Measurements from ENCODE around the gene OASL.
"Not testable (repeated sequence)": the region's sequence is repeated elsewhere in the genome, so short reads cannot be mapped to it uniquely, and the experiment has no call there.

OASL gene, protein sequence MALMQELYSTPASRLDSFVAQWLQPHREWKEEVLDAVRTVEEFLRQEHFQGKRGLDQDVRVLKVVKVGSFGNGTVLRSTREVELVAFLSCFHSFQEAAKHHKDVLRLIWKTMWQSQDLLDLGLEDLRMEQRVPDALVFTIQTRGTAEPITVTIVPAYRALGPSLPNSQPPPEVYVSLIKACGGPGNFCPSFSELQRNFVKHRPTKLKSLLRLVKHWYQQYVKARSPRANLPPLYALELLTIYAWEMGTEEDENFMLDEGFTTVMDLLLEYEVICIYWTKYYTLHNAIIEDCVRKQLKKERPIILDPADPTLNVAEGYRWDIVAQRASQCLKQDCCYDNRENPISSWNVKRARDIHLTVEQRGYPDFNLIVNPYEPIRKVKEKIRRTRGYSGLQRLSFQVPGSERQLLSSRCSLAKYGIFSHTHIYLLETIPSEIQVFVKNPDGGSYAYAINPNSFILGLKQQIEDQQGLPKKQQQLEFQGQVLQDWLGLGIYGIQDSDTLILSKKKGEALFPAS

DNA sequence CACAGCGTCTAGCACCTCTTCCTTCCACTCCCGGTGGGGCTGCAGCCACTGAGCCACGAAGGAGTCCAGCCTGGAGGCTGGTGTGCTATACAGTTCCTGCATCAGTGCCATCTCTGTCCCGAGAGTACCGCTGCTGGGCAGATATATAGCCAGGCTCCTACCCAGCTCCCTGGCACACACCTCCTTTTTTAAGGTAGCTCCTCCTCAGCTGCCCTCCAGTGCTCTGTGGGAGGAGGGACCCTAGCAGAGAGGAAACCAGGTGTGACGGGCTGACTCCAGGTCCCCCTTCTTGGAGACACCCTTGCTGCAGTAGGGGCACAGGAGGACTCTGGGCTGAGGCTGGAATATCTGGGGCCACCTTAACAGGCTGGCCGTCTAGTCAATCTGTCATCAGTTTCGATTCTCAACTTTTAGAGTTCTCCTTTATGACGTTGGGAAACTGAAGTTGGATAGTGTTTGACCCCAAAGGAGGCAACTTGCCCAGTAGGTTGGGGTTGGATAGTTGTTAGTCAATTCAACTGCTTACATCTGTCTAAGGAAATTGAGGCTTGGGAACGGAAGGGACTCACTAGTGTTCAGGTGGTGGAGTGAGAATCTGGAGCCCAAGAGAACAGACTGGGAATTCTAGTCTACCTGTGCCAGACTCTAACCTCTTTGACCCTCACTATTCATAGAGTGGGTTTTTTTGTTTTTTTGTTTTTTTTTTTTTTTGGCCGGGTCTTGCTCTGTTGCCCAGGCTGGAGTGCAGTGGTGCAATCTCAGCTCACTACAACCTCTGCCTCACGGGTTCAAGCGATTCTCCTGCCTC, at the start of gene OASL:
TSS of gene OASL (minus strand) at position 386 of the 808 bp plus-strand sequence. CDS start at position 111, 275 bp downstream.
- in situ Hi-C loops (cut with HindIII; ENCODE audit: low sequenced_read_pairs), result no loop called here

DNA sequence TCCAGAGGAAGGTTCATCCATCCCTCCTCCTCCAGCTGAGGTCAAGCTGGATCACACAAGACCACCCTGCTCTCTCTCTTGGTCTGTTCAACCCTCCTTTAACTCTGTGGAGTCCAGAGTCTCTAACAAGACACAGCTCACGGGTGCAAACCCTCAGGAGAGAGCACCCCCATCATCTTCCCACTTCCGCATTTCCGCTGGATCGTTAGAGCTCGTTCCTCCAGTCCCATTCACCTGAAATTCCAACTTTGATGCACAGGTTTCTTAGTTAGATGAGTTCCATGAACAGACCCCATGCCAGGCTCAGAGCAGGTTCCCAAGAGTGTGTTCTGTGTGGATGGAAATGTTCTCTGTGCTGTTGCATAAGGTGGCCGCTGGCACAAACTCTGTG, 49.1 kb upstream of the OASL start:
- in situ Hi-C loops (cut with HindIII; ENCODE audit: low sequenced_read_pairs), result no loop called here

DNA sequence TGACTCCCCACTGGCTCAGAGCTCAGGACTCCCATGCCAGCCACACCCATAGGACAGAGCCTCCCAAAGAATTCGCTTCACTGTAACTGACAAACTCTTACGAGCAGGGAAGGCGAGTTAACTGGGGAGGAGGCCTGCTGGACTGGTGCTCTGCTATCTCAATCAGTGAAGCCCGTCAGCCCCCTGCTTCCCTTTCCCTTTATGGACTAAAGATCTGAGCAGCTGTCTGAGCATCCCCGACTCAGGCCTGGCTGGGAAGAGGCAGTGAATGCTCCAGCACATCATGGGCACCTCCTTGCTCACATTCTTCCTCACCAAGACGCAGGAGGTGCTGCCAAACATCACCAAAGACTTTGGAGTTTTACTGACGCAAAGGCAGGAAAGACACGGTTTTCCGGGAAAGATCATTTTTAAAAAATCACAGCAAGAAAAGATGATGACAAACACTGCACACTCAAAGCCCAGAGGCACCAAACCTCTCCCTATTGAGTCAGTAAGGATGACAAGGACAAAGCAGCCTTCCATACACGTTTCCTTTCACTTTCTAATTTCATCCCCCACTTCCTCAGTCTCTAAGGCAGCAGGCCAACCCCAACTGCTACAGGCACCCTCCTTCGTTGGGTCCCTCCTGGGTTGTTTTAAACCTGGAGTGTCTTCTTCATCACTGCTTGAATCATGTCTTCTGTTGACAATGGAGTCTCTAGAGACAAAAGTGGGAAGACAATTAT, 48.6 kb upstream of the OASL start:
- in situ Hi-C loops (cut with HindIII; ENCODE audit: low sequenced_read_pairs), result no loop called here

DNA sequence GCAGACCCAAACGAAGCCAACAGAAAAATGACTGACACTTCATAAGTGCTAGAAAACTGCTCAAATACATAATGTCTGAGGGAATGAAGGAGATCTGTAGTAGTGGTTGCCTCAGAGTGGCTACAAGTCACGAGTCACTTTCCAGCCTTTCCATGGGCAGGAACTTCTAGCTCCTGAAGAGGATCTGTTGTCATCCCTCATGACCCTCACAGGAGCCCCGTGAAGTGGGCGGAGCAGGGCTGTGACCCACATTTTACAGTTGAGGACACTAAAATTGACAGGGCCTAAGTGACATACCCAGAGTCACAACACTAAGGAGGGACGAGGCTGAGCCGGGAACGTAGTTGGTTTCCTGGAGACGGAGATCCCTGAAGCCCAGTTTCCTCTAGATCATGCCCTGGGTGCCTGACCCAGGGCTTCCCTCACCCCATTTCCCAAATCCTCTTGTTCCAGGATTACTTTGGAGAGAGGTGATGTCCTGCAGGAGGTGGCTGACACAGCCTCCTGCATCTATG, 47.8 kb upstream of the OASL start:
- in situ Hi-C loops (cut with HindIII; ENCODE audit: low sequenced_read_pairs), result no loop called here

DNA sequence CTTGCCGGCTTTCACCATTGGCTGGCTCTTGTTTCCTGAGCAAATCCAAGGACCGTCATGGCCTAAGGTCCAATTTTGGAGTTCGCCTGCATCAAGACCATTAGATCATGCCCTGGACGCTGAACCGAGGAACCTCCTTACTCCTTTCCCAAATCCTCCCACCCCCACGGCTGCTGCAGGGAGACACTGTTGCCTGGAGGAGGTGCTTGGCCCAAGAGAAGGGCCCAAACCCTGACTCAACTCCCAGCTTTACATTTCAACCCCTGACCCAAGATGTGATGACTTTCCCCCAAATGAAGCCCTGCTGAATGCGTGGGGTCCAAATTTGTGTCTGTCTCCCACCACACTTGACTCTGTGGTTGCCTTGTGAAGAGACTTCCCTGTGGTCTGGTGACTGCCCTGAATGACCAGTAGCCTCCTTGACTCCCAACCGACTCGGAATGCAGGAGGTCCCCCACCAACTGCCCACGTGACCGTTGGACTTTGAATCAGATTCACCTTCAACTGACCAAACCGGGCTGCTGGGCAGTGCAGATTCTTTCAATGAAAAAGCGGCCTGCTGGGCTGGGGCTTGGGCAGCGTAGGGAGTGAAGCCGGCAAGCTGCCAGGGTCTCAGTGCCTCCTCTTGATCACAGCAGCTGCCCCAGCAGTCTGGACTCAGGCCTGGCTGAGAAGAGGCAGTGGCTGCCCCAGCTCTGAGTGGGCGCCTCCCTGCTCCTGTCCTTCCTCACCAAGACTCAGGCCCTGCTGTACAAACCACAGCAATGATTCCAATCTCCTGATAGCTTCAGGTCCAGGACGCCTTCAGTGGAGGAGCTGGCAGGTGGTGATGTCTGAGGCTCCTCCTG, 46.7 kb upstream of the OASL start:
- in situ Hi-C loops (cut with HindIII; ENCODE audit: low sequenced_read_pairs), result no loop called here

DNA sequence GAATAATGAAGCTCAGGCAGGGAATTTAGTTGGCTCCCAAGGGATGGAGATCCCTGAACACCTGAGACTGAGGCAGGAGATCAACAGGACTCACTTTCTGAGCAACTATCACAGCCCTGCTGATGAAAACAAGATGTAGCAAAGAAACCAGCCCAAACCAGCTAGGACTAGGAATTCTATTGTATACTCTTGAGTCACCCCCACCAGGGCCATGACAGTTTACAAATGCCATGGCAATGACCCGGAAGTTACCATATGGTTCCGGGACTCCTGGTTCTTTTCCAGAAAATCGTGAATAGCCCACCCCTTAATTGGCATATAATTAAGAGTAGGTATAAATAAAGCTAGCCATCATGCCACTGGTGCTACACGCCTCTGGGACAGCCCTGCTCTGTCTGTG, 46.0 kb upstream of the OASL start:
- in situ Hi-C loops (cut with HindIII; ENCODE audit: low sequenced_read_pairs), result no loop called here

DNA sequence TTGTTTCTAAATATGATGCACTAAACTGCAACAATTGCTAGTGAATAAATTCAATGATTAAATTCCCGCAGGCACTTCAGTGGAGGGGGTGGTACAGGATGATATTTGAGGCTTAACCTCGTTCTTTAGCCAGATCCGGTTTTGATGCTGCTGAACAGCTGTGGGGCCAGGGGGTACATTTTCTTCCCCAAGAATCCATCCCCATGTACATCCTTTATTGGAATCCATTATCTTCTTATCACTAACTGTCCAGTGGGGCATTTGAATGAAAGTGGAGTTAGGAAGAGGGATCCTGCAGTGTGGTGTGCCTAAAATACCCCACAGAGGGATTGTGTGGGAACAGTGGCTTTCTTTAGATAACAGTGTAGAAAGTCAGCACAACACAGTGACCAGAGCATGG, 45.2 kb upstream of the OASL start:
- in situ Hi-C loops (cut with HindIII; ENCODE audit: low sequenced_read_pairs), result no loop called here

DNA sequence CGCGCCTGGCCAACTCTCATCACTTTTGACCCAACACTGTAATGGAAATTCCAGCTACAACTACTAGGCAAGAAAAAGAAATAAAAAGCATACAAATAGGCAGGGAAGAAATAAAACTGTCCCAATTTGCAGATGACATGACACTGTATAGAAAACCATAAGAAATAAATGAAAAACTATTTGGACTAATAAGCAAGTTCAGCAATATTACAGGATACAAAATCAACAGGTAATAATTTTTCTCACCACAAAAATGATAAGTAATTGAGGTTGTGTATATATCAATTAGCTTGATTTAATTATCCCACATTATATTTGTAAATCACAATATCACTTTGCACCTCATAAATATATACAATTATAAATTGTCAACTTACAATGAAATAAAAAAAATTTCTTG, 41.9 kb upstream of the OASL start:
- in situ Hi-C loops (cut with HindIII; ENCODE audit: low sequenced_read_pairs), result no loop called here

DNA sequence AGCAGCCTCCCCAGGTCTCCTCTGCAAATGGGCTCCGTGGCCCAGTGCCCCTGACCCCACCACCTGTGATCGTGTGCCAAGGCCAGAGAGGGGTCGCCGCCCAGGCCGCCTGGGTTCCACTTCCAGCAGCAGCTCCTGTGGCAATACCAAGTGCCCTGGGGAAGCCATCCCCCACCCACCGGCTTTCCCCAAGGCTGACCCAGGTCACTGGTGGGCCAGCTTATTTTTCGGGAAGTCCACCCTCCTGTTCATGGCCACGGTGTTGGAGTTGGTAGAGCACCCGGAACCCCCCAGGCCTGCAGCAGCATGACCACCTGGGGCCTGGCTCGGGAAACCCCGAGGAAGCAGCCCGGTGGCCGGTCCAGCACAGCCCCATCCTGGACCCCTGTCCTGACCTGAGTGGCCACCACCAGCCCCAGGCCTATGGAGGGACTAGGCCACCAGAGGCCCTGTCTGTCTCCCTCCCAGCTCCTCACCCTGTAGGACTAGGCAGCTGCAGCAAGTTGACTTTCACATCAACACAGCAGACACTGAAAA, 40.8 kb upstream of the OASL start:
- in situ Hi-C loops (cut with HindIII; ENCODE audit: low sequenced_read_pairs), result no loop called here

DNA sequence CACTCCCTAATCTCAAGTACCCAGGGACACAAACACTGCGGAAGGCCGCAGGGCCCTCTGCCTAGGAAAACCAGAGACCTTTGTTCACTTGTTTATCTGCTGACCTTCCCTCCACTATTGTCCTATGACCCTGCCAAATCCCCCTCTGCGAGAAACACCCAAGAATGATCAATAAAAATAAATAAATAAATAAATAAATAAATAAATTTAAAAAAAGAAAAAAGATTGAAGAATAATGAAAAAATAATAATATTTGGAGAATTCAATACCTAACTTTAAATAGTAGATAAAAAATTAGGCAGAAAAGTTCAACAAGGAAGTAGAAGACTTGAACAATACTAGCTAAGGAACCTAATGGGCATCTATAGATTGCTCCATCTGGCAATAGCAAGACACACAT, 38.4 kb upstream of the OASL start:
- in situ Hi-C loops (cut with HindIII; ENCODE audit: low sequenced_read_pairs), result not testable (repeated sequence)

DNA sequence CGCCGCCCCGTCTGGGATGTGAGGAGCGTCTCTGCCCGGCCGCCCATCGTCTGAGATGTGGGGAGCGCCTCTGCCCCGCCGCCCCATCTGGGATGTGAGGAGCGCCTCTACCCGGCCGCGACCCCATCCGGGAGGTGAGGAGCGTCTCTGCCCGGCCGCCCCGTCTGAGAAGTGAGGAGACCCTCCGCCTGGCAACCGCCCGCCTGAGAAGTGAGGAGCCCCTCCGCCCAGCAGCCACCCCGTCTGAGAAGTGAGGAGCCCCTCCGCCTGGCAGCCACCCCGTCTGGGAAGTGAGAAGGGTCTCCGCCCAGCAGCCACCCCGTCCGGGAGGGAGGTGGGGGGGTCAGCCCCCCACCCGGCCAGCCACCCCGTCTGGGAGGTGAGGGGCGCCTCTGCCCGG, 36.9 kb upstream of the OASL start:
- in situ Hi-C loops (cut with HindIII; ENCODE audit: low sequenced_read_pairs), result not testable (repeated sequence)

DNA sequence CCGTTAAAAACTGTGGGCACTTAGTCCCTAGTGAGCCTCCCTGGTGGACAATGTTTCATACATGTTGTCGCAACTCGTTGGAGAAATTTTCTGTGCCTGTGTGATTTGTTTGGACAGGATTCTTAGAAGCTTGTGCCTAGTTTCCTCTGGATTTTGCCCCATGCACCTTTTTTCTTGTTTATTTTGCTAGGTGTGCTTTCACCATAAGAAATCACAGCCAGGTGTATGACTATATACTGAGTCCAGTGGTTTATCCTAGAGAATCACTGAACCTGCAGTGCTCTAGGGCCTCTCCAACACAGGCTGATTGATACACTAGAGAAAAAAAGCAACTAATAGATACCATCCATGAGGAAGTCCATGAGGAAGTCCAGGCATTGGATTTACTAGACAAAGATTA, 33.1 kb upstream of the OASL start:
- in situ Hi-C loops (cut with HindIII; ENCODE audit: low sequenced_read_pairs), result no loop called here

DNA sequence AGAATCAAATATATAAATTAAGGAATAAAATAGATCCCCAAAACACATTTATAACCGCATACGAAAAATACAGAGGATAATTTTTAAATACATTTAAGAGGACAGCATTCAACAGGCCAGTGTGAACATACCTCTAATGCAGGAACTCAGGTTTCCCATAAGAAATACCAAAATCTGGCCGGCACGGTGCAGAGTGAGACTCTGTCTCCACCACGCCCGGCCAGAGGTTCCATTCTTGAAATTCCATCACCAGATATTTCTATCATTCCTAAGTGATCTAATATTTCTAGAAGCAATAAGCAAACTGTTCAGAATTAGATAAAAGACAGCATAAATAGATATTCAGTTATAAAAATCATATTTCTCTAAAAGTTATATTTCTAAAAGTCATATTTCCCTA, 30.2 kb upstream of the OASL start:
- in situ Hi-C loops (cut with HindIII; ENCODE audit: low sequenced_read_pairs), result no loop called here

DNA sequence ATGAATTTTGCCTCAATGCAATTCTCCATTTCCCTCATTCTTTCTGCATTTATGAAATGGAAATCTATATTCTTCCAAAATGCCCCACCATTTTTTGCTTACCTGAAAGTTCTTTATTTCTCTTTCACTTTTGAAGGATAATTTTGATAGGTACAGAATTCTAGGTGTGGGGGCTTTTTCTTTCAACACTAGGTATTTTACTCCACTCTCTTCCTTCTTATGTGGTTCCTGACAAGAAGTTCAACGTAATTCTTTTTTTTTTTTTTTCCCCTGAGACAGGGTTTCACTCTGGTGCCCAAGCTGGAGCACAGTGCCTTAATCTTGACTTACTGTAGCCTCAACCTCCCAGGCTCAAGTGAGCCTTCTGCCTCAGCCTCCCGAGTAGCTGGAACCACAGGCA, 26.3 kb upstream of the OASL start:
- in situ Hi-C loops (cut with HindIII; ENCODE audit: low sequenced_read_pairs), result no loop called here

DNA sequence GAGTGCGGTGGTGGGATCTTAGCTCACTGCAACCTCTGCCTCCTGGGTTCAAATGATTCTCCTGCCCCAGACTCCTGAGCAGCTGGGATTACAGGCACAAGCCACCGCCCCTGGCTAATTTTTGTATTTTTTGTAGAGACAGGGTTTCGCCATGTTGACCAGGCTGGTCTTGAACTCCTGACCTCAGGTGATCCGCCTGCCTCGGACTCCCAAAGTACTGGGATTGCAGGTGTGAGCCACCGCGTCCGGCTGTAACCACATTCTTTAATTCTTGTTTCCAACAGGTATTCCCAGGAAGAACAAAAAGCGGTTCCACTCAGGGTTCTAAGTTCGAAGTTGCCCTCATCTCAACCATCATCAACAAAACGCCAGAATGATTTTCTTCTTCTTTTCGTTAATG, 25.5 kb upstream of the OASL start:
- in situ Hi-C loops (cut with HindIII; ENCODE audit: low sequenced_read_pairs), result not testable (repeated sequence)

DNA sequence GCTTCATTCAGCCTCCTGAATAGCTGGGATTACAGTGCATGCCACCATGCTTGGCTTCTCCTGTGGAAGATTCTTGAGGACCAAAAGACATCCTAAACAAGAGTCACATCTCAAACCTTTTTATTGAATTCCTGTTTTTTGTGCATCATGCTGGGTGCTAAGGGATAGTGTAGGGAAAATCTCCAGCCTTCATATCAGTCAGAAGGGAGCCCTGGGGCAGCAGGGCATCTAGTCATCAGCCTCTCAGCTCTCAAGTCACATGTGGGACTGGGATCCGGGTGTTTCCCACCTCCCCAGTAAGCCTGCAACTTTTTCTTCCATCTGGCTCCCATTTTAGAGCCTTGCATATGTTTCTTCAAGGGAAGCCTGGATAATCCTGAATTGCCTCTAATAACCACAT, 25.1 kb upstream of the OASL start:
- in situ Hi-C loops (cut with HindIII; ENCODE audit: low sequenced_read_pairs), result no loop called here

DNA sequence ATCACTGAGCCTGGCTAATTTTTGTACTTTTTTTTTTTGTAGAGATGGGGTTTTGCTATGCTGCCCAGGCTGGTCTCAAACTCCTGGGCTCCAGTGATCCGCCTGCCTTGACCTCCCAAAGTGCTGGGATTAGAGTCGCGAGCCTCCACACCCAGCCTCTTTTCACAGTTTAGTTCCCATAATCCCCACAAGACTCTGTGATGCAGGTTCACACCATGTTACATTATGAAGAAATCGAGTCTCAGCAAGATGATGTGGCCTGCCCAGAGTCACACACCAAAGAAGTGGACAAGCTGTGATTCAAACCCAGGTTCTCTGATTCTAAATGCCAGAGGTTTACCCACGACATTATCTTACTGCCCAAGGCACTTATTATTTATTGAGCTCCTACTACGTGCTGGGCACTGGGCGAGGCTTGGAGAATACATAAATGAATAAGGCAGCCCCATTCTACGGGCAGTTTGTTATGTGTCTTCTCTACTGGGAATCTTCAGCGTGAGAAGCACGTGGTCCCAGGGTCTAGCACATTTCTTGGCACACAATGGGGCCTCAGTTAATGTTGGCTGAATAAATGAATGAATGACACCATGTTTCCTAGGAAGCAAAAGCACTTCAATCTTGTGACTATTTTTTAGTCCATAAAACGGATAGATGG, 23.5 kb upstream of the OASL start:
- in situ Hi-C loops (cut with HindIII; ENCODE audit: low sequenced_read_pairs), result no loop called here

DNA sequence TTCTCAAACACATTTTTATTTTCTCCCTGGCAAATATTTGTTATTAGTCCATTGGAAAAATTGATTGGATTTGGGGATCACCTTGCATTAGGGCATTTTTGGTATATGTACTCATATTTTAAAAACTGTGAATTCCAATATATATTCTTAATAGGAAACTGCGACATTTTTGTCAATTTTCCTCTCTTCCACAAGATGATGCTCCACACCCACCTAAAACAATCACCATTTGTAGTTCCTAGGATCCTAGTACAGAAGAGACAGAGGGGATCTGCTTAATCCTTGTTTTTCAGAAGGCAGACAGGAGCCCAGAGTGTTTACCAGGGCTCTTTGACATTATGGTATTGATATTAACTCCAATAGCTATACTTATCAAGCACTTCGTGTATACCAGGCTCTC, 22.8 kb upstream of the OASL start:
- in situ Hi-C loops (cut with HindIII; ENCODE audit: low sequenced_read_pairs), result no loop called here

DNA sequence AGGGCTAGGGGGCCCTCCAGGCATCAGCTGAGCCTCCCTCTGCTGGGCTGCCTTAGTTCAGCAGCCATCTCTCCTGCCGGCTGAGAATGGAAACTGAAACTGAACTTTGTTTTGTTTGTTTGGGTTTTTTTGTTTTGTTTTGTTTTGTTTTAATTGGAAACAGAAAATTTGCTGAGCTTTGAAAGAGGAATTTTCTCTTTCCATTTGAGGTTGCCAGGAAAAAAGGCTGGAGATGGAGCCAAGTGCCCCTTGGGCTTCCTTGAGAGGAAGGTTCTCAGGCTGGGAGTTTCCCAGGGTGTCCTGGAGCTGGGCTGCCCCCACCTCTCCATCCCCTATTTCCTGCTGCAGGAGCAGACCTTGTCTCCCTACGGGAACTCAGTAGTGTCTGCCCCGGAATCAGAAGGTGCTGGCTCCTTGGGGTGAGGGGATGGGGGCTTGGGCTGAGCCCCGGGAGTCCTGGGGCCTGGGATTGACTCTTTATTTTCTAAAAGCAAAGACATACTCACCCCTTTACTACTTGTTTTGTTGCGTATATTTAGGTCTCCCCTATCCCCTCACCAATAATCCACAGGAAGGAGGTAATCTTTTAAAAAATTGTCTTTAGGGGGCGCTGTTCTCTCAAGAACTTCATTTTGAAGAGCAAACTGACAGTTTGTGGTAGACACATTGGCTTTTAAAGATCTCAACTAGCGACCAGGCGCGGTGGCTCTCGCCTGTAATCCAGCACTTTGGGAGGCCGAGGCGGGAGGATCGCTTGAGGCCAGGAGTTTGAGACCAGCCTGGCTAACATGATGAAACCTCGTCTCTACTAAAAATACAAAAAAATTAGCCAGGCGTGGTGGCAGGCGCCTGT, 21.3 kb upstream of the OASL start:
- in situ Hi-C loops (cut with HindIII; ENCODE audit: low sequenced_read_pairs), result no loop called here
